ENCODE results near the gene NPEPL1. TPM values are rescaled to one million over a fixed set of nuclear protein-coding genes. Genes with fewer than 3 reads are reported as not detected.

Gene NPEPL1
- polyA plus RNA-seq, 1 donor (not counting 4 experiments of a cell fraction or from before 2014, with no cell fraction given): 4.4 TPM

DNA sequence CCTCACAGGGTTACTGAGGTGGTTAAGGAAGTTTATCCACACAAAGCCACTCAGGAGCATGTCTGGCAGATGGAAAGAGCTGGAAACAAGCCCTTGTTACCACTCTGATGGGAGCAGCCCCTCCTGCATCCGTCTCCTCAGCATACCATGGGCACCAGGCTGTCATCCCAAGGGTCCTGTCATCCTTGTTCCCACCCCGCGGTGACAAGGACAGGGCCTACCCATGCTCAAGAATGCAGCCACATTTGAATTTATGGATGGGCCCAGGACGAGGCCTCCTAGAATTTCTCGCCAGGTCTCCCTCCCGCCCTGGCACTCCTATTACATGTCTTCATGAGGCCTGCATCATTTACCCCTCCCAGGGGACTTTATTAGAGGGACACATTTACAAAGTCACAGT lies 60.0 kb downstream of the NPEPL1 start:
- Histone ChIP-seq H4K20me1 (ENCODE audit: control insufficient read depth, extremely low read depth, insufficient read depth, low read length) (no peaks in the 10 kb centered on the region), H3K79me2 (ENCODE audit: control insufficient read depth, insufficient read depth, low read length) (no peaks in the 10 kb centered on the region), H3K4me2 (ENCODE audit: control insufficient read depth, extremely low read depth, insufficient read depth, low read depth, low read length) (no peak overlapping the region), H3K9ac (ENCODE audit: control insufficient read depth, extremely low read depth, insufficient read depth, low read length) (no peak overlapping the region), H3K27ac (ENCODE audit: control insufficient read depth, insufficient read depth, low read length) (no peak overlapping the region), H3K9me1 (ENCODE audit: control insufficient read depth, extremely low read depth, insufficient read depth, low read length) (no peaks in the 10 kb centered on the region), H3K36me3 (ENCODE audit: control insufficient read depth in 2 of 2, extremely low read depth in 1 of 2, insufficient read depth in 2 of 2, low read length in 2 of 2) (no peaks in the 10 kb centered on the region), H3K4me1 (ENCODE audit: control insufficient read depth, extremely low read depth, insufficient read depth, low read length) (no peaks in the 10 kb centered on the region), H3K9me3 (ENCODE audit: control insufficient read depth, low read depth, low read length) (no peaks in the 10 kb centered on the region), H2AFZ (ENCODE audit: control insufficient read depth, low read length) (no peak overlapping the region), H3K4me3 (ENCODE audit: control insufficient read depth in 2 of 3, extremely low read depth in 1 of 3, insufficient read depth in 2 of 3, low read depth in 1 of 3, low read length in 3 of 3) (no peak overlapping the region), H3K27me3 (ENCODE audit: control insufficient read depth, extremely low read depth, insufficient read depth, low read length) (peaks cover 9% of the 10 kb centered on the region)
- FAIRE-seq (no peak), DNase-seq (ENCODE audit: low read depth, low spot score) (no peak)
- TF ChIP-seq EZH2 (IDR thresholded peaks at IDR 0.05; ENCODE audit: low read length) (no peak), CTCF (optimal IDR thresholded peaks at IDR 0.05 in 1 of 3, IDR thresholded peaks at IDR 0.05 in 1 of 3, conservative IDR thresholded peaks at IDR 0.05 in 1 of 3; ENCODE audit: extremely low read depth in 1 of 3, insufficient read depth in 2 of 3, low read length in 3 of 3) (no peak)
- dilution Hi-C loops (cut with MboI; ENCODE audit: extremely low pct_ligation_motif_present, low sequenced_read_pairs): no loop called here

DNA sequence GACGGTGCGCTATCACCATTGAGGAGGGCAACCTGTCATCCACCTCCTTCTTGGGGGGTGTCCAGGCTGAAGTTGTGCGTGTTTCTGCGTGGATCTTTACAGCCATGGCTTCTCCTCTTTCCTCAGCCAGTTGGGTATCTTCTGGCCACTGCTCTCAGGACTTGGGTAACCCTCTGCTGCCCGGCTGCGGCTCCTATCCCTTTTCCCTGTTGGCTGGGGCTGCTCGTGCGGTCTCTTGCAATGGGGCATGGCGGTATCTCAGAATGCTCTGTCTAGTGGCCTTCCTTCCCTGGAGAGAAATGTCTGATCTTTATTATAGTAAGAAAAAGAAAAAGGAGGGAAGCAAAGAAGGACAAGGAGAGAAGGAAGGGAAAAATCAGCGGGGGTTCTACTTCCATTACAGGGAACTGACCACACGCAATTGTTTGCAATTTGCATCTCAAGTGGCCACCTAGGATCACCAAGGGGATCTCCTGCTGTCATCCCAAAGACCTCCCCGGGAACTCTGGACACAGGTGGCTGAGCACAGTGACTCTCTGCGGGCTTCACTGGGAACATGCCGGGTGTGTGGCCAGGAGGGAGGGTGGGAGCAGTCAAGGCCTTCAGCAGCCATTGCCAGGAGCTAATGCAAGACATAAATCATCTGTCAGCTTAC lies 60.8 kb downstream of the NPEPL1 start:
- Histone ChIP-seq H3K27ac (ENCODE audit: control insufficient read depth, insufficient read depth, low read length) (no peak overlapping the region), H3K36me3 (ENCODE audit: control insufficient read depth in 2 of 2, extremely low read depth in 1 of 2, insufficient read depth in 2 of 2, low read length in 2 of 2) (no peaks in the 10 kb centered on the region), H3K4me2 (ENCODE audit: control insufficient read depth, extremely low read depth, insufficient read depth, low read depth, low read length) (no peak overlapping the region), H4K20me1 (ENCODE audit: control insufficient read depth, extremely low read depth, insufficient read depth, low read length) (no peaks in the 10 kb centered on the region), H3K4me1 (ENCODE audit: control insufficient read depth, extremely low read depth, insufficient read depth, low read length) (no peaks in the 10 kb centered on the region), H3K79me2 (ENCODE audit: control insufficient read depth, insufficient read depth, low read length) (no peaks in the 10 kb centered on the region), H3K9me3 (ENCODE audit: control insufficient read depth, low read depth, low read length) (no peaks in the 10 kb centered on the region), H3K9me1 (ENCODE audit: control insufficient read depth, extremely low read depth, insufficient read depth, low read length) (no peaks in the 10 kb centered on the region), H3K9ac (ENCODE audit: control insufficient read depth, extremely low read depth, insufficient read depth, low read length) (no peak overlapping the region), H2AFZ (ENCODE audit: control insufficient read depth, low read length) (no peak overlapping the region), H3K4me3 (ENCODE audit: control insufficient read depth in 2 of 3, extremely low read depth in 1 of 3, insufficient read depth in 2 of 3, low read depth in 1 of 3, low read length in 3 of 3) (no peak overlapping the region), H3K27me3 (ENCODE audit: control insufficient read depth, extremely low read depth, insufficient read depth, low read length) (peaks cover 9% of the 10 kb centered on the region)
- FAIRE-seq: no peak
- no peak for TF ChIP-seq CTCF (optimal IDR thresholded peaks at IDR 0.05 in 1 of 3, IDR thresholded peaks at IDR 0.05 in 1 of 3, conservative IDR thresholded peaks at IDR 0.05 in 1 of 3; ENCODE audit: extremely low read depth in 1 of 3, insufficient read depth in 2 of 3, low read length in 3 of 3)
- TF ChIP-seq EZH2 (IDR thresholded peaks at IDR 0.05; ENCODE audit: low read length): no peak
- DNase-seq (ENCODE audit: low read depth, low spot score): no peak
- dilution Hi-C loops (cut with MboI; ENCODE audit: extremely low pct_ligation_motif_present, low sequenced_read_pairs): no loop called here
